A673 (cell line): ENCODE data around the gene BBS1. TPM values are rescaled to one million over a fixed set of nuclear protein-coding genes. Genes with fewer than 3 reads are reported as not detected.

Source experiments
- BruUV-seq: library from RNA; stranded (reverse); fragments of 400-500 nt; replicated peaks from 2 replicates; lab custom pipeline; 2021; lab: Mats Ljungman, UMichigan
- CTCF ChIA-PET: fragments of 300-600 bp; sonication (Branson Sonifier 250); formaldehyde crosslinking; loops from one replicate; lab custom pipeline; 2022; ENCODE audit warnings: antibody characterized with exemption; lab: Charles Lee
- POLR2A ChIA-PET: fragments of 300-600 bp; sonication (Branson Sonifier 250); formaldehyde crosslinking; loops from one replicate; lab custom pipeline; 2022; ENCODE audit warnings: antibody characterized with exemption; ENCODE audit not compliant: low non-redundant PET; lab: Charles Lee
- DNase-seq: peaks from one replicate; pipeline ENCODE4 v3.0.0-alpha.2; 2015; ENCODE audit warnings: low spot score
- H3K27ac ChIP-seq: fragments of 200-600 bp; sonication (generic); 2 replicates; pipeline ENCODE4 v1.5.1; 2016; ENCODE audit warnings: mixed run types, low read depth, mild to moderate bottlenecking, mixed read lengths, antibody characterized with exemption, low read length; ENCODE audit not compliant: poor library complexity, severe bottlenecking
- H3K27me3 ChIP-seq: fragments of 200-600 bp; sonication (generic); replicated peaks from 2 replicates; pipeline ENCODE4 v1.6.1; 2017; ENCODE audit warnings: mixed run types, low read depth, mild to moderate bottlenecking, mixed read lengths, antibody characterized with exemption, low read length; ENCODE audit not compliant: insufficient read depth, poor library complexity
- H3K36me3 ChIP-seq: fragments of 200-600 bp; sonication (generic); 2 replicates; pipeline ENCODE4 v1.6.1; 2016; ENCODE audit warnings: mixed run types, mild to moderate bottlenecking, mixed read lengths, antibody characterized with exemption, low read length; ENCODE audit not compliant: insufficient read depth, poor library complexity, severe bottlenecking
- H3K4me1 ChIP-seq: fragments of 200-600 bp; sonication (generic); 2 replicates; pipeline ENCODE4 v1.6.1; 2017; ENCODE audit warnings: mixed run types, mild to moderate bottlenecking, mixed read lengths, antibody characterized with exemption, low read length; ENCODE audit not compliant: insufficient read depth, poor library complexity, severe bottlenecking
- H3K4me3 ChIP-seq: fragments of 200-600 bp; sonication (generic); 2 replicates; pipeline ENCODE4 v1.5.1; 2016; ENCODE audit warnings: low read depth, mixed run types, mild to moderate bottlenecking, mixed read lengths, low read length; ENCODE audit not compliant: poor library complexity, severe bottlenecking
- H3K9me3 ChIP-seq: fragments of 200-600 bp; sonication (generic); 2 replicates; pipeline ENCODE4 v1.6.1; 2016; ENCODE audit warnings: mixed run types, low read depth, mild to moderate bottlenecking, mixed read lengths, antibody characterized with exemption, low read length; ENCODE audit not compliant: poor library complexity, severe bottlenecking
- EZH2 ChIP-seq: fragments of 200-600 bp; sonication (generic); IDR thresholded peaks from 2 replicates; pipeline ENCODE4 v1.6.1; 2017; ENCODE audit warnings: borderline replicate concordance, low read depth, mild to moderate bottlenecking, mixed read lengths, antibody characterized with exemption, low read length; ENCODE audit not compliant: poor library complexity, severe bottlenecking
- intact Hi-C: fragments of 100-400 bp; cut with micrococcal nuclease; formaldehyde crosslinking; loops from one replicate; pipeline ENCODE4 v1.10.0; 2022; ENCODE audit not compliant: unreplicated experiment
- total RNA-seq: library from RNA; stranded (reverse); gene quantifications from 2 replicates; pipeline ENCODE4 v1.2.3, GENCODE V29; 2021
- TF ChIP-seq, protein P1 (sequence below): fragments of 300-800, 200-600 bp; sonication (generic); conservative IDR thresholded peaks from 2 replicates; pipeline ENCODE4 v1.5.1; 2017; ENCODE audit warnings: low read depth, mild to moderate bottlenecking, antibody characterized with exemption, low read length, moderate library complexity, mixed read lengths

Gene BBS1
- total RNA-seq, 1 experiment from 2014 or later = 40.5 TPM

DNA sequence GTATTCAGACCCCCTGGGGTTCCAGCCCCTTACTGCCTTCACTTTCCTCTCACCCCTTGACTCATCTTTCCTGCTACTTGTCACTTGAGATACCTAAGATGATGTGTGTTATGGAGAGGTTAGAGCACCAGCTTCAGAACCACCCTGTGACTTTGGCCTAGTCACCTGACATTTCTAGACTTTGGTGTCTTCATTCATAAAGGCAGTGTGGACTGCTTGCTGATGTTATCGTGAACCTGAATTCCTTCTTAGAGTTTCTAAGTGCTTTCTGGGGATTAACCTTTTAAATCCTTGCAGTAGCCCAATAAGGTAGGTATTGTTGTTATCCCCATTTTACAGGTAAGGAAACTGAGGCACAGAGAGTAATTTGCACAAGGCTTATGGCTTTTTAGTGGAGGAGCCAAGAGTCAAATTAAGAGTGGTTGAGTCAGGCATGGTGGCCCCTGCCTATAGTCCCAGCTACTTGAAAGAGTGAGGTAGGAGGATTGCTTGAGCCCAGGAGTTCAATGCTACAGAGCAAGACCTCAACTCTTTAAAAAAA lies 5.1 kb upstream of the BBS1 start:
- H3K27me3 ChIP-seq = no peaks in the 10 kb centered on the region
- H3K27ac ChIP-seq = no peak overlapping the region
- H3K4me1 ChIP-seq = peaks cover 4% of the 10 kb centered on the region
- ChIA-PET POLR2A (no interaction called here), CTCF (no interaction called here)
- peaks cover 6% of the 10 kb centered on the region for H3K36me3 ChIP-seq
- BruUV-seq = no TSS peak
- no peak for TF ChIP-seq EZH2
- TF ChIP-seq, protein P1, sequence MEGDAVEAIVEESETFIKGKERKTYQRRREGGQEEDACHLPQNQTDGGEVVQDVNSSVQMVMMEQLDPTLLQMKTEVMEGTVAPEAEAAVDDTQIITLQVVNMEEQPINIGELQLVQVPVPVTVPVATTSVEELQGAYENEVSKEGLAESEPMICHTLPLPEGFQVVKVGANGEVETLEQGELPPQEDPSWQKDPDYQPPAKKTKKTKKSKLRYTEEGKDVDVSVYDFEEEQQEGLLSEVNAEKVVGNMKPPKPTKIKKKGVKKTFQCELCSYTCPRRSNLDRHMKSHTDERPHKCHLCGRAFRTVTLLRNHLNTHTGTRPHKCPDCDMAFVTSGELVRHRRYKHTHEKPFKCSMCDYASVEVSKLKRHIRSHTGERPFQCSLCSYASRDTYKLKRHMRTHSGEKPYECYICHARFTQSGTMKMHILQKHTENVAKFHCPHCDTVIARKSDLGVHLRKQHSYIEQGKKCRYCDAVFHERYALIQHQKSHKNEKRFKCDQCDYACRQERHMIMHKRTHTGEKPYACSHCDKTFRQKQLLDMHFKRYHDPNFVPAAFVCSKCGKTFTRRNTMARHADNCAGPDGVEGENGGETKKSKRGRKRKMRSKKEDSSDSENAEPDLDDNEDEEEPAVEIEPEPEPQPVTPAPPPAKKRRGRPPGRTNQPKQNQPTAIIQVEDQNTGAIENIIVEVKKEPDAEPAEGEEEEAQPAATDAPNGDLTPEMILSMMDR = no peak
- H3K9me3 ChIP-seq = no peaks in the 10 kb centered on the region
- no peak overlapping the region for H3K4me3 ChIP-seq
- intact Hi-C loops = no loop called here
- DNase-seq = no peak

DNA sequence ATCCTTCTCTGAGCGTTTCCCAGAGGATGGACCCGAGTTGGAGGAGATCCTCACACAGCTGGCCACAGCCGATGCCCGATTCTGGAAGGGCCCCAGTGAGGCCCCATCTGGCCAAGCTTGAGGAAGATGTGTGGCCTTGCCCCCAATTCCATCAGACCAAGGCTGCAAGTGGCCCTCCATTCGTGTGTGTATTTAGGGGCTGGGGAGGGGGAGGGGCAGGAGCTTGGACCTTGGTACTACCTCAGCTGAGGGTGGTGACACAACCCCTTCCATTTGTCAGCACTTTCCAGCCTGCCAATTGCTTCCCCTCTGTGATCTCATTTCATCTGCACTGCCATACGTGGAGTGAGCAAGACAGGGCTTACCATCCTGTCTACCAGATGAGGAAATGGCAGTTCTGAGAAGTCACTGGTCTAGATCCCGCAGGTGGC lies 1.3 kb upstream of the BBS1 start:
- Histone ChIP-seq H3K27ac (no peak overlapping the region), H3K9me3 (no peaks in the 10 kb centered on the region), H3K4me3 (no peak overlapping the region), H3K36me3 (peaks cover 13% of the 10 kb centered on the region), H3K27me3 (no peaks in the 10 kb centered on the region), H3K4me1 (peaks cover 11% of the 10 kb centered on the region)
- intact Hi-C loops = no loop called here
- TF ChIP-seq, protein P1 = no peak
- TF ChIP-seq EZH2 = no peak
- ChIA-PET CTCF (no interaction called here), POLR2A (no interaction called here)
- no TSS peak for BruUV-seq
- no peak for DNase-seq

DNA sequence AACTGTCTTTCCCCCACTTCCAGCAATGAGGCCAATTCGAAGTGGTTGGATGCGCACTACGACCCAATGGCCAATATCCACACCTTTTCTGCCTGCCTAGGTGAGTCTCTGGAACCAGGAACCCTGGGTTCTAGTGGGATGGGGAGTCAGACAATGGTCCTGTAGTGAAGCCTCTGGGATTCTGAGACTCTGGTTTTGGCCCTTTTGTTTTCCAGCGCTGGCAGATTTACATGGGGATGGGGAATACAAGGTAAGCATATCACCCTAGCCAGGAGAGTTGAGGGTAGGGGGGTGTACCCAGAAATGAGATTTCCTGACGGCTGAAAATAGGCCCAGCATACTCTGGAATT lies 530 bp downstream of the BBS1 start:
- peak overlapping the region; percentile 67 for H3K4me3 ChIP-seq
- TF ChIP-seq EZH2 = no peak
- TF ChIP-seq, protein P1 = no peak
- intact Hi-C loops = no loop called here
- TSS peak; percentile 64 for BruUV-seq
- H3K27ac ChIP-seq = peak overlapping the region; percentile 55
- CTCF ChIA-PET = interaction anchor here (0.6 to 0.9 kb wide), 2 partner anchors 19 to 210 kb away, joined by 3 to 6 read pairs; no protein-coding TSS in a partner anchor
- no peak for DNase-seq
- POLR2A ChIA-PET = no interaction called here
- H3K36me3 ChIP-seq = peaks cover 8% of the 10 kb centered on the region
- no peaks in the 10 kb centered on the region for H3K9me3 ChIP-seq
- no peaks in the 10 kb centered on the region for H3K27me3 ChIP-seq
- peaks cover 11% of the 10 kb centered on the region for H3K4me1 ChIP-seq
